ENCODE results near the gene CETP. TPM values are rescaled to one million over a fixed set of nuclear protein-coding genes. Genes with fewer than 3 reads are reported as not detected.
A peak's percentile ranks its signal among the peaks of the same experiment; 100 is the strongest.
"Not testable (repeated sequence)": the region's sequence is repeated elsewhere in the genome, so short reads cannot be mapped to it uniquely, and the experiment has no call there.

The CETP gene
- total and polyA plus RNA-seq, 2 of the 13 experiments (the other 11 are each of a cell fraction or from before 2014, with no cell fraction given): 0.31 to 9.8 TPM

GRCh38 chr16:57004387-57005250 lies 42.9 kb downstream of the CETP start (continued):
- TF ChIP-seq ZBTB40 (IDR thresholded peaks at IDR 0.05) (no peak), ZBTB40 (CRISPR knock-in tag; IDR thresholded peaks at IDR 0.05) (peak; percentile 54; the same call in 1 of the 2 replicates), NR2F6 (IDR thresholded peaks at IDR 0.05) (peak; percentile 9; the same call in 1 of the 2 replicates), NR2F6 (CRISPR knock-in tag; IDR thresholded peaks at IDR 0.05) (peak; percentile 60)

- H3K9ac ChIP-seq (ENCODE audit: insufficient read depth, low read depth, low read length); FAIRE-seq; ATAC-seq; H3K36me3 ChIP-seq (replicated peaks in 1 of 2; ENCODE audit: control insufficient read depth in 1 of 2, insufficient read depth in 2 of 2, low read length in 2 of 2); DNase-seq (ENCODE audit: low spot score); BruUV-seq (replicated peaks); H3K27me3 ChIP-seq (ENCODE audit: control insufficient read depth in 1 of 2, insufficient read depth in 2 of 2, low read length in 2 of 2); in situ Hi-C loops (cut with HindIII; ENCODE audit: extremely low pct_ligation_motif_present, low pct_unique_long_range_greater_than_20kb); H3K79me2 ChIP-seq (ENCODE audit: insufficient read depth, low read length); H4K20me1 ChIP-seq (ENCODE audit: insufficient read depth, low read length); intact Hi-C loops (cut with micrococcal nuclease; ENCODE audit: unreplicated experiment); H3K9me3 ChIP-seq (ENCODE audit: low read length); CTCF ChIA-PET (ENCODE audit: low intra/inter-chr PET ratio, low total read pairs); H3K4me3 ChIP-seq (replicated peaks in 1 of 3; ENCODE audit: insufficient read depth in 1 of 3, low read depth in 2 of 3, low read length in 3 of 3); H2AFZ ChIP-seq (ENCODE audit: low read length); H3K27ac ChIP-seq (ENCODE audit: extremely low read length, insufficient read depth, low read length); H3K4me2 ChIP-seq (ENCODE audit: low read depth, low read length): not testable (repeated sequence)
- POLR2A ChIA-PET: interaction anchor here (1.2 to 1.5 kb wide), 2 partner anchors 16 to 32 kb away, joined by 3 to 4 read pairs; partner anchors contain the start of gene NLRC5
- WGBS (ENCODE audit: low lambda C conversion rate): 54% methylated on average over 2 of the region's 2 CpGs
- H3K4me1 ChIP-seq (ENCODE audit: insufficient read depth, low read length): peaks cover 35% of the 10 kb centered on the region
Measured at GRCh38 chr16:57005597-57005996, 43.8 kb downstream of the CETP start.
